ENCODE results near the gene OGN. TPM values are rescaled to one million over a fixed set of nuclear protein-coding genes. Genes with fewer than 3 reads are reported as not detected.

OGN gene
- total RNA-seq, 1 experiment from 2014 or later: not detected

DNA sequence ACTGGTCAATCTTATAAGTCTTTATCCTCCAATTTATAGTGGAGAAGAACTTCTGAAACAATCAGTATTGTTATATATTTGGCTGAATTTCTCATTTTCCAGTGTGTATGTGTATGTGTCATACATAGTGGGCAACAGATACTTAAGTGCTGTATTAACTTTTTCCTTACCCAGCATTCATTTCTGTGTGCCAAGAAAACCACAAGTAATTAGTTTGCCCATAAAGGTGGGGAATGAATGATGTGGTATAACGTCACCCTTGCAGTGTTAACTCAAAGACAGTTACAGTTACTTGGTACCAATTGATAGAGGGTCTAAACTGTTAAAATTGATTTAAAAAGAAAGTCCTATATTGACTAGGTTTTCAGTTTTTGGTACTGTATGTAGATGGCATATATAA lies 2.0 kb downstream of the OGN start:
- H3K9ac ChIP-seq (ENCODE audit: extremely low read depth, insufficient read length, low read length): no peak overlapping the region
- no peak overlapping the region for H2BK5ac ChIP-seq (ENCODE audit: insufficient read length, low read length)
- no peak overlapping the region for H4K5ac ChIP-seq (ENCODE audit: insufficient read length, low read depth, low read length)
- no peaks in the 10 kb centered on the region for H3K9me3 ChIP-seq (ENCODE audit: control insufficient read depth, low read depth, low read length)
- no peak overlapping the region for H2BK120ac ChIP-seq (ENCODE audit: low read depth, low read length, poor library complexity, severe bottlenecking)
- H2BK15ac ChIP-seq (ENCODE audit: low read depth, low read length): no peak overlapping the region
- no peaks in the 10 kb centered on the region for H3K23me2 ChIP-seq (ENCODE audit: insufficient read length, low read depth, low read length, poor library complexity, severe bottlenecking)
- no peak overlapping the region for H3T11ph ChIP-seq (ENCODE audit: low read length)
- H3K79me1 ChIP-seq (ENCODE audit: insufficient read depth, low read depth, low read length, poor library complexity, severe bottlenecking): no peaks in the 10 kb centered on the region
- H2BK12ac ChIP-seq (ENCODE audit: insufficient read length, low read depth, low read length): no peak overlapping the region
- H3K18ac ChIP-seq (ENCODE audit: insufficient read length, low read depth, low read length): no peak overlapping the region
- no peak for DNase-seq
- no peak overlapping the region for H2AFZ ChIP-seq (ENCODE audit: low read length)
- no peaks in the 10 kb centered on the region for H4K20me1 ChIP-seq (ENCODE audit: control insufficient read depth, insufficient read depth, insufficient read length)
- no peak overlapping the region for H3K14ac ChIP-seq (ENCODE audit: insufficient read depth, low read length)
- no peak overlapping the region for H4K8ac ChIP-seq (replicated peaks; ENCODE audit: insufficient read length, low read depth, low read length)
- H2BK20ac ChIP-seq (ENCODE audit: low read depth, low read length, poor library complexity, severe bottlenecking): no peak overlapping the region
- no peak overlapping the region for H3K4me2 ChIP-seq (ENCODE audit: insufficient read depth, insufficient read length, low read length)
- H3K27me3 Mint-ChIP-seq (ENCODE audit: low read depth): no peaks in the 10 kb centered on the region
- peaks cover 4 to 6% of the 10 kb centered on the region in 2 experiments; a peak in 3 of 5 replicates for H3K9me3 Mint-ChIP-seq
- H3K56ac ChIP-seq (ENCODE audit: insufficient read length, low read depth, low read length): no peak overlapping the region
- H3K79me2 ChIP-seq (ENCODE audit: insufficient read depth, low read length): no peaks in the 10 kb centered on the region
- H3K36me3 Mint-ChIP-seq (ENCODE audit: insufficient read depth in 1 of 3, low read depth in 3 of 3): no peaks in the 10 kb centered on the region
- WGBS (ENCODE audit: extremely low coverage, insufficient read length, low lambda C conversion rate): no CpG with 5 or more reads among the region's 1 CpG
- 0 out of 4 replicates have a peak, but pooled peaks cover 0 to 3% of the 10 kb centered on the region in 2 experiments for H3K4me1 Mint-ChIP-seq
- H3K4me1 ChIP-seq (ENCODE audit: insufficient read depth, low read length): no peaks in the 10 kb centered on the region
- no peak overlapping the region for H3K4ac ChIP-seq (ENCODE audit: low read depth, low read length)
- no peak overlapping the region for H3K27ac ChIP-seq (ENCODE audit: insufficient read length, low read depth, low read length)
- no peak overlapping the region for H3K4me3 Mint-ChIP-seq
- no peak overlapping the region for H2AK5ac ChIP-seq (ENCODE audit: insufficient read length, low read length)
- no peaks in the 10 kb centered on the region for H3K27me3 ChIP-seq (ENCODE audit: insufficient read depth, low read length)
- H4K91ac ChIP-seq (ENCODE audit: insufficient read length, low read depth, low read length): no peak overlapping the region
- TF ChIP-seq, protein P1, sequence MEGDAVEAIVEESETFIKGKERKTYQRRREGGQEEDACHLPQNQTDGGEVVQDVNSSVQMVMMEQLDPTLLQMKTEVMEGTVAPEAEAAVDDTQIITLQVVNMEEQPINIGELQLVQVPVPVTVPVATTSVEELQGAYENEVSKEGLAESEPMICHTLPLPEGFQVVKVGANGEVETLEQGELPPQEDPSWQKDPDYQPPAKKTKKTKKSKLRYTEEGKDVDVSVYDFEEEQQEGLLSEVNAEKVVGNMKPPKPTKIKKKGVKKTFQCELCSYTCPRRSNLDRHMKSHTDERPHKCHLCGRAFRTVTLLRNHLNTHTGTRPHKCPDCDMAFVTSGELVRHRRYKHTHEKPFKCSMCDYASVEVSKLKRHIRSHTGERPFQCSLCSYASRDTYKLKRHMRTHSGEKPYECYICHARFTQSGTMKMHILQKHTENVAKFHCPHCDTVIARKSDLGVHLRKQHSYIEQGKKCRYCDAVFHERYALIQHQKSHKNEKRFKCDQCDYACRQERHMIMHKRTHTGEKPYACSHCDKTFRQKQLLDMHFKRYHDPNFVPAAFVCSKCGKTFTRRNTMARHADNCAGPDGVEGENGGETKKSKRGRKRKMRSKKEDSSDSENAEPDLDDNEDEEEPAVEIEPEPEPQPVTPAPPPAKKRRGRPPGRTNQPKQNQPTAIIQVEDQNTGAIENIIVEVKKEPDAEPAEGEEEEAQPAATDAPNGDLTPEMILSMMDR (conservative IDR thresholded peaks at IDR 0.05): no peak
- H3K23ac ChIP-seq (ENCODE audit: insufficient read length, low read depth, low read length): no peak overlapping the region
- H3K27ac Mint-ChIP-seq: no peak overlapping the region

Measured in H9 (cell line).